SK-N-SH treated with all-trans-retinoic acid at 6 μM for 48 hours (cell line): ENCODE measurements around the gene PHRF1.

ENCODE experiments used
- ATAC-seq: fragments of 200-7000 bp; cut with Tn5 transposase; 3 replicates; pipeline ENCODE4 v1.9.1; 2020; ENCODE audit warnings: mild to moderate bottlenecking, moderate library complexity
- ARNTL ChIP-seq: fragments of 450-650 bp; formaldehyde crosslinking; IDR thresholded peaks from 2 replicates; pipeline ENCODE4 v1.5.0; 2020; ENCODE audit warnings: low read depth, mild to moderate bottlenecking, moderate library complexity, borderline replicate concordance
- BACH2 ChIP-seq: fragments of 250-450 bp; sonication (Bioruptor Pico); IDR thresholded peaks from 2 replicates; pipeline ENCODE4 v1.9.0; 2021; ENCODE audit warnings: mild to moderate bottlenecking, borderline replicate concordance
- CSDC2 ChIP-seq: fragments of 250-450 bp; sonication (Bioruptor Pico); IDR thresholded peaks from 2 replicates; pipeline ENCODE4 v1.5.0; 2020; ENCODE audit warnings: mild to moderate bottlenecking, moderate library complexity
- GLIS3 ChIP-seq: fragments of 250-450 bp; sonication (Bioruptor Pico); IDR thresholded peaks from 2 replicates; pipeline ENCODE4 v1.5.0; 2020; ENCODE audit warnings: mild to moderate bottlenecking, moderate library complexity
- ISL1 ChIP-seq: fragments of 250-450 bp; sonication (Bioruptor Pico); IDR thresholded peaks from 2 replicates; pipeline ENCODE4 v2.1.2; 2022; ENCODE audit warnings: mild to moderate bottlenecking, moderate library complexity
- OSR1 ChIP-seq: fragments of 250-450 bp; sonication (Bioruptor Pico); IDR thresholded peaks from 2 replicates; pipeline ENCODE4 v1.8.0; 2022; ENCODE audit warnings: moderate library complexity, mild to moderate bottlenecking, inconsistent platforms
- RARB ChIP-seq: fragments of 250-450 bp; sonication (Bioruptor Pico); IDR thresholded peaks from 2 replicates; pipeline ENCODE4 v1.8.0; 2021; ENCODE audit warnings: mild to moderate bottlenecking, moderate library complexity
- SNAI2 ChIP-seq: fragments of 250-450 bp; sonication (Bioruptor Pico); IDR thresholded peaks from 2 replicates; pipeline ENCODE4 v1.5.0; 2020; ENCODE audit warnings: mild to moderate bottlenecking, moderate library complexity
- TCF4 ChIP-seq: fragments of 250-450 bp; sonication (Bioruptor Pico); IDR thresholded peaks from 2 replicates; pipeline ENCODE4 v1.8.0; 2021; ENCODE audit warnings: mild to moderate bottlenecking, moderate library complexity, borderline replicate concordance
- TOX ChIP-seq: fragments of 250-450 bp; sonication (Bioruptor Pico); IDR thresholded peaks from 2 replicates; pipeline ENCODE4 v1.8.0; 2021; ENCODE audit warnings: mild to moderate bottlenecking, moderate library complexity, borderline replicate concordance
- ZC3H10 ChIP-seq: fragments of 250-450 bp; sonication (Bioruptor Pico); IDR thresholded peaks from 2 replicates; pipeline ENCODE4 v1.5.1; 2021; ENCODE audit warnings: mild to moderate bottlenecking, moderate library complexity
- ZFP3 ChIP-seq: fragments of 250-450 bp; sonication (Bioruptor Pico); IDR thresholded peaks from 2 replicates; pipeline ENCODE4 v1.5.0; 2020; ENCODE audit warnings: mild to moderate bottlenecking, moderate library complexity
- ZNF565 ChIP-seq: fragments of 450-650 bp; formaldehyde crosslinking; conservative IDR thresholded peaks from 2 replicates; pipeline ENCODE4 v1.5.0; 2020; ENCODE audit warnings: low read depth, mild to moderate bottlenecking, moderate library complexity
- ZNF70 ChIP-seq: fragments of 450-650 bp; formaldehyde crosslinking; IDR thresholded peaks from 2 replicates; pipeline ENCODE4 v1.5.0; 2020; ENCODE audit warnings: mild to moderate bottlenecking, moderate library complexity
- ZNF8 ChIP-seq: fragments of 450-650 bp; formaldehyde crosslinking; IDR thresholded peaks from 2 replicates; pipeline ENCODE4 v1.5.0; 2020; ENCODE audit warnings: mild to moderate bottlenecking, moderate library complexity
- TF ChIP-seq, protein P1 (sequence below): fragments of 250-450 bp; sonication (Bioruptor Pico); IDR thresholded peaks from 2 replicates; pipeline ENCODE4 v1.5.1; 2020; ENCODE audit warnings: low read depth, mild to moderate bottlenecking, moderate library complexity
- TF ChIP-seq, protein P2 (sequence below): fragments of 250-450 bp; sonication (Bioruptor Pico); IDR thresholded peaks from 2 replicates; pipeline ENCODE4 v1.8.0; 2020; ENCODE audit warnings: mild to moderate bottlenecking, moderate library complexity, borderline replicate concordance
- TF ChIP-seq, protein P3 (sequence below): fragments of 250-450 bp; sonication (Bioruptor Pico); IDR thresholded peaks from 2 replicates; pipeline ENCODE4 v1.5.1; 2021; ENCODE audit warnings: mild to moderate bottlenecking, moderate library complexity
- TF ChIP-seq, protein P4 (sequence below): fragments of 250-450 bp; sonication (Bioruptor Pico); IDR thresholded peaks from 2 replicates; pipeline ENCODE4 v1.8.0; 2021; ENCODE audit warnings: low read depth, mild to moderate bottlenecking, moderate library complexity, borderline replicate concordance

PHRF1 gene

DNA sequence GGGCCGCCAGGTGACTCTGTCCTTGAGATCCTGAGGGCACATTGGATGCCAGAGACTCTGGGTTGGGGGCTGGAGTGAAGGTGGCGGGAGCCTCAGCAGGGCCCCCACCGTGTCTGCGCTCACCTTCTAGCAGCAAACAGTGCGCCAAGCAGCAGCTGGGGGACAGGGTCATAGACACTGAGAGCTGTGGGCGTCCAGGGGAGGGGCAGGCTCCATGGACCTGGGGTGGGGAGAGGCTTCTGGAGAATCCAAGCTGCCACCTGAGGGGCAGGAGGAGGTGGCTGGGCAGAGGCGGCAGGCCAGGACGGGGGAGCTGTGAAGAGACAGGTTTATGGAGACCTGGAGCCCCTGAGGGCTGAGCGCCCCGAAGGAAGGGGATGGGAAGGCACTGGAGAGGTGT is 8.0 kb downstream of the PHRF1 start (continued):
- TF ChIP-seq SNAI2 (CRISPR knock-in tag) (no peak), BACH2 (CRISPR knock-in tag) (no peak), ARNTL (CRISPR knock-in tag) (no peak)

DNA sequence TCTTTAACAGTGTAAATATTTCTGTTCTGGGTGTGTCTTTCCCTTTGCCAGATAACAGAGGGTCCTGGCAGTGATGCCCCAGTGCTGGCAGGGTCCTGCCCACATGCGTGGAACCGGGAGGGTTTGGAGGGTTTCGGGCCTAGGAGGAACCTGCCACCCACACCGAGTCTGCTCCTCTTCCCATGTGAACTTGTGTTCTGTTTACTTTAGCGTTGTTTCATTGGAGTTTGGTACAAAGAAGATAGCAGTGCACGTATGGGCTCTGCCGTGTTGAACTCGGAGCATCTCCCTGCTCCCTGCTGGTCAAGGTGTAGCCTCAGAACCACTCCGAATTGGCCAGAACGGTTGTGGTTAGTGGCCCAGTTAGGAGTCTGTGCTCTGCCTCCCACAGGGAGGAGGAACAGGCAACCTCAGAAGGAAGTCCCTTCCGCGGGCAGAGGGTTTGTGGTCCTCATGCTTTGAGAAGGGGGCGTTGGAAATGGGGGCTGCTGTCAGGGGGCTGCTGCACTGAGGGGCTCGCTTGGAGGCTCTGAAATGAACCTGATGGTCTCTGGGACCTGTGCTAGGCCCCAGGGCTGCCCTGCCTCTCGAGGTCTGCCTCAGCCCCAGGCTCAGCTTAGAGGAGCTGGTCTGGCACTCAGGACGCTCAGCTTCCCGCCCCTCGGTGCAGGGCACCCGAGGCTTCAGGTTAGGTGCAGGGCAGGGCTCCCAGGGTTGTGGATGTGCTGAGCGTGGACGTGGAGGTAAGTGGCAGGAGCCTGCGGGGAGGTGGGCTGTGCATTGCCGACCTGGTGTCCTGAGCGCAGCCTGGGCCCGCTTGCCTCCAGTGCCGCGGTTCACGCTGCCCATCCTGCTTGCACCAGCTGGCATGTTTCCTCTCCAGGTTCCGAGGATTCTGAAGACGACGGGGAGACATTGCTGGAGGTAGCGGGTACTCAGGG is 10.4 kb downstream of the PHRF1 start:
- no peak for TF ChIP-seq ISL1
- no peak for TF ChIP-seq CSDC2
- TF ChIP-seq, protein P1, sequence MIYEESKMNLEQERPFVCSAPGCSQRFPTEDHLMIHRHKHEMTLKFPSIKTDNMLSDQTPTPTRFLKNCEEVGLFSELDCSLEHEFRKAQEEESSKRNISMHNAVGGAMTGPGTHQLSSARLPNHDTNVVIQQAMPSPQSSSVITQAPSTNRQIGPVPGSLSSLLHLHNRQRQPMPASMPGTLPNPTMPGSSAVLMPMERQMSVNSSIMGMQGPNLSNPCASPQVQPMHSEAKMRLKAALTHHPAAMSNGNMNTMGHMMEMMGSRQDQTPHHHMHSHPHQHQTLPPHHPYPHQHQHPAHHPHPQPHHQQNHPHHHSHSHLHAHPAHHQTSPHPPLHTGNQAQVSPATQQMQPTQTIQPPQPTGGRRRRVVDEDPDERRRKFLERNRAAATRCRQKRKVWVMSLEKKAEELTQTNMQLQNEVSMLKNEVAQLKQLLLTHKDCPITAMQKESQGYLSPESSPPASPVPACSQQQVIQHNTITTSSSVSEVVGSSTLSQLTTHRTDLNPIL (CRISPR knock-in tag), result no peak
- no peak for TF ChIP-seq TCF4 (CRISPR knock-in tag)
- TF ChIP-seq RARB (CRISPR knock-in tag), result no peak
- TF ChIP-seq OSR1 (CRISPR knock-in tag), result no peak
- no peak for TF ChIP-seq SNAI2 (CRISPR knock-in tag)
- no peak for TF ChIP-seq ZNF565 (CRISPR knock-in tag)
- TF ChIP-seq, all 23 proteins: peak for 0
- ATAC-seq, result no peak; the same call in 2 of the 3 replicates

DNA sequence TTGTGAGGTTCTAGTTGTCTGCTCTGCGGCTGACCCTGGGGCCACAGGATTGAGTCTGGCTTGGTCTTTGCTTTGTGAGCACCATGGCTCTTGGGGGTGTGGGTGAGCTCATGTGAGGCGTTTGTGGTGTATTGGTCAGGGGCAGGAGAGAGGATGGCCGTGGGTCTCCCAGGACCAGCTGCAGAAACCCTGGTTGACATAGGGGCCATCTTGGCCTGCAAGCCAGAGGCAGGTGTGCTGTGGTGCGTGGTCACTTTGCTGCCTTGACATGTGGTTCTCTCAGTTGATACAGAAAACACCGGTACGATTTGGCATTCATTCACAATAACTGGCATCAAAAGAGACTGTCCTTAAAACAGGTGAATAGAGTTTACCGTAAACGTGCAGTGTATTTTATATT is 11.3 kb downstream of the PHRF1 start:
- ATAC-seq, result no peak; the same call in 2 of the 3 replicates

More for the DNA sequence above, 11.3 kb downstream of the PHRF1 start:
- no peak for TF ChIP-seq ZNF565 (CRISPR knock-in tag)
- TF ChIP-seq, protein P2, sequence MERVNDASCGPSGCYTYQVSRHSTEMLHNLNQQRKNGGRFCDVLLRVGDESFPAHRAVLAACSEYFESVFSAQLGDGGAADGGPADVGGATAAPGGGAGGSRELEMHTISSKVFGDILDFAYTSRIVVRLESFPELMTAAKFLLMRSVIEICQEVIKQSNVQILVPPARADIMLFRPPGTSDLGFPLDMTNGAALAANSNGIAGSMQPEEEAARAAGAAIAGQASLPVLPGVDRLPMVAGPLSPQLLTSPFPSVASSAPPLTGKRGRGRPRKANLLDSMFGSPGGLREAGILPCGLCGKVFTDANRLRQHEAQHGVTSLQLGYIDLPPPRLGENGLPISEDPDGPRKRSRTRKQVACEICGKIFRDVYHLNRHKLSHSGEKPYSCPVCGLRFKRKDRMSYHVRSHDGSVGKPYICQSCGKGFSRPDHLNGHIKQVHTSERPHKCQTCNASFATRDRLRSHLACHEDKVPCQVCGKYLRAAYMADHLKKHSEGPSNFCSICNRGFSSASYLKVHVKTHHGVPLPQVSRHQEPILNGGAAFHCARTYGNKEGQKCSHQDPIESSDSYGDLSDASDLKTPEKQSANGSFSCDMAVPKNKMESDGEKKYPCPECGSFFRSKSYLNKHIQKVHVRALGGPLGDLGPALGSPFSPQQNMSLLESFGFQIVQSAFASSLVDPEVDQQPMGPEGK, result no peak
- TF ChIP-seq GLIS3, result no peak
- TF ChIP-seq ZFP3 (CRISPR knock-in tag), result no peak
- no peak for TF ChIP-seq BACH2 (CRISPR knock-in tag)
- TF ChIP-seq, protein P3, sequence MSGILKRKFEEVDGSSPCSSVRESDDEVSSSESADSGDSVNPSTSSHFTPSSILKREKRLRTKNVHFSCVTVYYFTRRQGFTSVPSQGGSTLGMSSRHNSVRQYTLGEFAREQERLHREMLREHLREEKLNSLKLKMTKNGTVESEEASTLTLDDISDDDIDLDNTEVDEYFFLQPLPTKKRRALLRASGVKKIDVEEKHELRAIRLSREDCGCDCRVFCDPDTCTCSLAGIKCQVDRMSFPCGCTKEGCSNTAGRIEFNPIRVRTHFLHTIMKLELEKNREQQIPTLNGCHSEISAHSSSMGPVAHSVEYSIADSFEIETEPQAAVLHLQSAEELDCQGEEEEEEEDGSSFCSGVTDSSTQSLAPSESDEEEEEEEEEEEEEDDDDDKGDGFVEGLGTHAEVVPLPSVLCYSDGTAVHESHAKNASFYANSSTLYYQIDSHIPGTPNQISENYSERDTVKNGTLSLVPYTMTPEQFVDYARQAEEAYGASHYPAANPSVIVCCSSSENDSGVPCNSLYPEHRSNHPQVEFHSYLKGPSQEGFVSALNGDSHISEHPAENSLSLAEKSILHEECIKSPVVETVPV (CRISPR knock-in tag), result no peak
- TF ChIP-seq RARB (CRISPR knock-in tag), result no peak
- TF ChIP-seq SNAI2 (CRISPR knock-in tag), result no peak
- no peak for TF ChIP-seq ZC3H10
- TF ChIP-seq TCF4 (CRISPR knock-in tag), result no peak
- no peak for TF ChIP-seq ZNF70
- TF ChIP-seq TOX (CRISPR knock-in tag), result no peak
- TF ChIP-seq, protein P1 (CRISPR knock-in tag), result no peak
- no peak for TF ChIP-seq ZNF8
- no peak for TF ChIP-seq ARNTL (CRISPR knock-in tag)
- TF ChIP-seq, protein P4, sequence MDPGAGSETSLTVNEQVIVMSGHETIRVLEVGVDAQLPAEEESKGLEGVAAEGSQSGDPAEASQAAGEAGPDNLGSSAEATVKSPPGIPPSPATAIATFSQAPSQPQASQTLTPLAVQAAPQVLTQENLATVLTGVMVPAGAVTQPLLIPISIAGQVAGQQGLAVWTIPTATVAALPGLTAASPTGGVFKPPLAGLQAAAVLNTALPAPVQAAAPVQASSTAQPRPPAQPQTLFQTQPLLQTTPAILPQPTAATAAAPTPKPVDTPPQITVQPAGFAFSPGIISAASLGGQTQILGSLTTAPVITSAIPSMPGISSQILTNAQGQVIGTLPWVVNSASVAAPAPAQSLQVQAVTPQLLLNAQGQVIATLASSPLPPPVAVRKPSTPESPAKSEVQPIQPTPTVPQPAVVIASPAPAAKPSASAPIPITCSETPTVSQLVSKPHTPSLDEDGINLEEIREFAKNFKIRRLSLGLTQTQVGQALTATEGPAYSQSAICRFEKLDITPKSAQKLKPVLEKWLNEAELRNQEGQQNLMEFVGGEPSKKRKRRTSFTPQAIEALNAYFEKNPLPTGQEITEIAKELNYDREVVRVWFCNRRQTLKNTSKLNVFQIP (CRISPR knock-in tag), result no peak
